GM21515 (cell line): ENCODE data around the gene LRRFIP1.
"Not testable (repeated sequence)": the region's sequence is repeated elsewhere in the genome, so short reads cannot be mapped to it uniquely, and the experiment has no call there.

Source experiments
- ATAC-seq: cut with Tn5 transposase; IDR thresholded peaks from one replicate; pipeline ENCODE4 v1.9.1; 2021; ENCODE audit not compliant: unreplicated experiment

LRRFIP1 gene

GRCh38 chr2:237743024-237743423 lies 115.6 kb downstream of the LRRFIP1 start:
- no peak for ATAC-seq

- ATAC-seq, result no peak
These were observed 116.3 kb downstream of the LRRFIP1 start for GRCh38 chr2:237743561-237744269.

- no peak for ATAC-seq
These were observed 116.9 kb downstream of the LRRFIP1 start for GRCh38 chr2:237744270-237744612.

GRCh38 chr2:237744613-237745249 lies 117.3 kb downstream of the LRRFIP1 start:
- ATAC-seq, result no peak

GRCh38 chr2:237745250-237745613 lies 117.8 kb downstream of the LRRFIP1 start:
- ATAC-seq, result no peak

GRCh38 chr2:237746302-237747080 lies 119.1 kb downstream of the LRRFIP1 start:
- no peak for ATAC-seq

- no peak for ATAC-seq
These were observed 119.8 kb downstream of the LRRFIP1 start for GRCh38 chr2:237747189-237747588.

- ATAC-seq, result no peak
These were observed 121.6 kb downstream of the LRRFIP1 start for GRCh38 chr2:237749002-237749401.

- no peak for ATAC-seq
These were observed 122.6 kb downstream of the LRRFIP1 start for GRCh38 chr2:237749961-237750360.

GRCh38 chr2:237750441-237750840 lies 123.1 kb downstream of the LRRFIP1 start:
- ATAC-seq, result not testable (repeated sequence)

- ATAC-seq, result peak; percentile 96
These were observed 125.4 kb downstream of the LRRFIP1 start for GRCh38 chr2:237752761-237753165.

GRCh38 chr2:237754182-237754581 lies 126.8 kb downstream of the LRRFIP1 start:
- no peak for ATAC-seq

GRCh38 chr2:237754626-237755248 lies 127.3 kb downstream of the LRRFIP1 start:
- ATAC-seq, result no peak

GRCh38 chr2:237757616-237758015 lies 130.2 kb downstream of the LRRFIP1 start:
- no peak for ATAC-seq

- no peak for ATAC-seq
These were observed 130.8 kb downstream of the LRRFIP1 start for GRCh38 chr2:237758185-237758584.

GRCh38 chr2:237759176-237759575 lies 131.8 kb downstream of the LRRFIP1 start:
- ATAC-seq, result no peak

- no peak for ATAC-seq
These were observed 133.4 kb downstream of the LRRFIP1 start for GRCh38 chr2:237760506-237761502.

GRCh38 chr2:237762291-237763182 lies 135.2 kb downstream of the LRRFIP1 start:
- ATAC-seq, result not testable (repeated sequence)

- ATAC-seq, result no peak
These were observed 136.4 kb downstream of the LRRFIP1 start for GRCh38 chr2:237763812-237764211.
